GM18499 (cell line): Measurements from ENCODE around the gene CLTRN.

ENCODE experiments used
- ATAC-seq: cut with Tn5 transposase; IDR thresholded peaks from one replicate; pipeline ENCODE4 v1.9.1; 2021; ENCODE audit warnings: moderate number of reproducible peaks; ENCODE audit not compliant: insufficient read depth, unreplicated experiment

The CLTRN gene

DNA sequence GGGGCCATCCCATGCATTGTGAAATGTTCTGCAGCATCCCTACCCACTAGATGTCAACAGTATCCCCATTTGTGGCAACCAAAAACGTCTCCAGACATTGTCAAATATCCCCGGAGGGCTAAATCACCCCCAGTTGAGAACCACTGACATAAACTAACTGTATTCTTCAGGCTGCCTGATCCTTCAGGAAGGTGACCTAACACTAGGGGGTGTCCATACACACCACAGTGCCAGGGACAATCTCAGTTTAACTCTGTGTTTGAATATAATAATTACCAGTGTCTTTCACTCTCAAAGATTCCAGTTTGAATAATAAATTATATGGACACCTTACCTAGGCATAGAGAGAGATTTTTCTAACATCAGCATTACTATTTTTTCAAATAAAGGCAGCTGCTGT, 70.2 kb downstream of the CLTRN start:
- no peak for ATAC-seq

- no peak for ATAC-seq
Observed at GRCh38 chrX:15579778-15580747, 84.5 kb downstream of the CLTRN start.
